HG02852 (cell line): ENCODE results near the gene KLC3.

Experiments
- ATAC-seq: cut with Tn5 transposase; IDR thresholded peaks from one replicate; pipeline ENCODE4 v1.9.1; 2021; ENCODE audit warnings: mild to moderate bottlenecking, moderate library complexity; ENCODE audit not compliant: unreplicated experiment

KLC3 gene

DNA sequence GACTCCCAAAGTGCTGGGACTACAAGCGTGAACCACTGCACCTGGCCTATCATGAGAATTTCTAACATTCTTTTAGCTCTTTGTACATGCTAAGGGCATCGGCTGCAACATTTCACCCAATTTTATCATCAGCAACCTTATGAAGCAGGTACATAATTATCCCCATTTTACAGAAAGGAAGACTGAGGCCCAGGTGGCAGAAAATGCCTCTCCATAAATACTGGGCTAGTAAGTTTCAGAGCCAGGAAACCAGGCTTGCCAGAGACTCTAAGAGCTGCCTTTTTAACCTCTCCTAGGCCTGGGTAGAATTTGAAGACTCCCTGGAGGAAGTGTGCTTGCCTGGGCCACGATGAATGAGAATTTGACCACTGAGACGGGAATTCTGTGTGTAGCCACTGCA is 27.6 kb downstream of the KLC3 start:
- ATAC-seq = no peak

DNA sequence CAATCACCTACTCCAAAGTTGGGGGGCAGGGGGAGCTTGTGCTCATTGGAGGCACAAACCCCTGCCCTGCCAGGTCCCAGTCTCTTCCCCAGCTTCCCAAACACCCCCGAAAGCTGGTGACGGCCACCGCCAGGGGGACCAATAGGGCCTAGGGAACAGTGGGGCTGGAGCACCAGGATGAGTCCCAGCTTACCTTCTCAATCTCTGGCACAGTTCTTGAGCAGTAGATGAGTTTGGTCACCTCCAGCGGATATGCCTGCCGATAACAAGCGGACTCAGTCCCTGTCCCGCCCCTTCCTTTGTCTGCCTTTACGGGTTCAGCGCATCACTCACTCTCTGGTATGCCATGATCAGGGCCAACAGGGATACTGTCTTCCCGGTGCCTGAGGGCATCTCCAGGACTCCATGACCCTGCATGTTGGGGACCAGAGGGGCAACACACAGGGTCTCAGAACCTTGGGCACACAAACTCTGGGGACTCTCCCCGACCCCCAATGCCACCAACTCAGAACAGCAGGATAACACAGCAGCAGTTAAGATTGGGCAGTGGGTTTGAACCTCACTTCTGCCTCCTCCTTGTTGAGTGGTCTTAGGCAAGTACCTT is 28.3 kb downstream of the KLC3 start:
- ATAC-seq = no peak

DNA sequence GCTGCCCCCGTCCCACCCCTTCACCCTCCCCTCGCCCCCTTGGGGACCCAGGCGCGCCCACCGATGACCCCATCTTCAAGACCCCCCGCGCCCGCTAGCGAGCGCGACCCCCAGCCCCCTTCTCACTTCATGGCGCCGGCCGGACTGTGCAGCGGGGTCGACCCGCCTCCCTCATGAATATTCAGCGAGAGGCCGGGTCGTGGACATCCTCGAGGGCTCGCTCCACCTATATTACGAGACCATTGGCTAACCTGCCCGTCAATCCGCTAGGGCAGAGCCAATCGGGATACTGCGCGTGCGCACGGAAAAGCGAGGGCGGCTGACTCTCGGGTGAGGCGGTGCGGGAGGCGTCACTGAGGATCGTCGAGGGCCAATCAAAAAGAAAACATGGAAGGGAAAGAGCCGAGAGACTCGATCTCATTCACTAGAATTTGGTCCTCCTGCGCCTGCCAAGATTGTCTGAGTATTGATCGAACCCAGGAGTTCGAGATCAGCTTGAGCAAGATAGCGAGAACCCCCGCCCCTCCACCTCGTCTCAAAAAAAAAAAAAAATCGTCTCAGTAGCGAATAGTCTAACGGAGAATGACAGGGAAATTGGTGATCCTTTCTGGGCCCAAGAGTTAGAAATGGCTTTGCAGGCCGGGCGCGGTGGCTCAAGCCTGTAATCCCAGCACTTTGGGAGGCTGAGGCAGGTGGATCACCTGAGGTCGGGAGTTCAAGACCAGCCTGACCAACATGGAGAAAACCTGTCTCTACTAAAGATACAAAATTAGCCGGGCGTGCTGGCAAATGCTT is 30.1 kb downstream of the KLC3 start, which contains the start of gene ERCC2:
Gene ERCC2 (minus strand): TSS at position 164 of the 795 bp plus-strand sequence. CDS start 33 bp downstream, at position 131.
- peak; percentile 96 for ATAC-seq

DNA sequence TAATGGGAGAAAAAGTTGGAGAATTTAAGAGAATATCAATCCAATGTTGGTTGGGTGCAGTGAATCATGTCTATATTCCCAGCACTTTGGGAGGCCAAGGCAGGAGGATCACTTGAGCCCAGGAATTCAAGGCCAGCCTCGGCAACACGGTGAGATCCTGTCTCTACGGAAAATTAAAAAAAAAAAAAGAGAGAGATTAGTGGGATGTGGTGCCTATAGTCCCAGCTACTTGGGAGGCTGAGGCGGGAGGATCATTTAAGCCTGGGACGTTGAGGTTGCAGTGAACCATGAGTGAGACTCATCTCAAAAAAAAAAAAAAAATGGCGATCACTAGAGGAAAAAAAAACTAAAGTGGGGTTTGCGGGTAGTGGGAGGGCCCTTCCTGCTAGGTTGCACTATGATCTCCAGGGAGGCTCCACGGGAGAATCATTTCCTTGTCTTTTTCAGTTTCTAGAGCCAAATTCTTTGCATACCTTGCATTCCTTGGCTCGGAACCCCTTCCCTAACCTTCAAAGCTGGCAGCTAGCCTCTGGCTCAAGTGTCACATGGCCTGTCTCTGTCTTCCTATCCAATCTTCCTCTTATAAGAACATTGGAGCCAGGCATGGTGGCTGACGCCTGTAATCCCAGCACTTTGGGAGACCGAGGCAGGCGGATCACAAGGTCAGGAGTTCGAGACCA is 35.6 kb downstream of the KLC3 start:
- ATAC-seq = no peak

DNA sequence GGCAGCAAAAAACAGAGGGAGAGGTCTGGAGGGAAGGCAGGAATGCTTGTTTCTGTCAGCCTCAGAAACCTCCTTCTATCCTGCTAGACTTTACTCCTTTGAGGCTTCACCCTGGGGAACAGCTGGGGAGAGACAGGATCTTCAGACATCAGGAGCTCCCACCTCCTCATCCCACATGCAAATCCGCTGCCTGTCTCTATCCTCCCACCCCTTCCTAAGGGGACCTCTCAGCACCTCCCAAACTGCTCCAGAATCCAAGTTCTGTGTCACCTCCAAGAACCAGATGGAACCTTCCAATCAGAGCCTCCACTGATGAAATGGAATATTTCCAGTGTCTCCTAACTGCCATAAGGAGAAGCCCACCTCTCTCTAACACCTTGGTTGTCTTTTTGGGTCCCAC is 39.6 kb downstream of the KLC3 start:
- ATAC-seq = no peak

DNA sequence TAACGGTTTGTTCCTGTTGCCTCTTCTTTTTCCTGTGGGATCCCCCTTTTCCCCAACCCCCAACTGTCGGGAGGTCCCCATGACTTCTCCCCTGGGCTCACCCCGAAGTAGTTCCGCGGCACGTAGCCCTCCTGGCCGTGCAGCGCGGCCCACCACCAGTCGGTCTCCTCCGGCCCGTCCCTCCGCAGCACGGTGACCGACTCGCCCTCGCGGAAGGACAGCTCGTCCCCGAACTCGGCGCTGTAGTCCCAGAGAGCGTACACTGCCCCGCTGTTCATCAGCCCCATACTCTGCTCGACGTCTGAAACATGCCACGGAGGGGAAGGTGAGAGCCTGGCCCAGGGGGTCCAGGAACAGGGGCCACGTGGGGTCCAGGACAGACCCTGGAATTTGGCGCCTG is 41.9 kb downstream of the KLC3 start:
- no peak for ATAC-seq

DNA sequence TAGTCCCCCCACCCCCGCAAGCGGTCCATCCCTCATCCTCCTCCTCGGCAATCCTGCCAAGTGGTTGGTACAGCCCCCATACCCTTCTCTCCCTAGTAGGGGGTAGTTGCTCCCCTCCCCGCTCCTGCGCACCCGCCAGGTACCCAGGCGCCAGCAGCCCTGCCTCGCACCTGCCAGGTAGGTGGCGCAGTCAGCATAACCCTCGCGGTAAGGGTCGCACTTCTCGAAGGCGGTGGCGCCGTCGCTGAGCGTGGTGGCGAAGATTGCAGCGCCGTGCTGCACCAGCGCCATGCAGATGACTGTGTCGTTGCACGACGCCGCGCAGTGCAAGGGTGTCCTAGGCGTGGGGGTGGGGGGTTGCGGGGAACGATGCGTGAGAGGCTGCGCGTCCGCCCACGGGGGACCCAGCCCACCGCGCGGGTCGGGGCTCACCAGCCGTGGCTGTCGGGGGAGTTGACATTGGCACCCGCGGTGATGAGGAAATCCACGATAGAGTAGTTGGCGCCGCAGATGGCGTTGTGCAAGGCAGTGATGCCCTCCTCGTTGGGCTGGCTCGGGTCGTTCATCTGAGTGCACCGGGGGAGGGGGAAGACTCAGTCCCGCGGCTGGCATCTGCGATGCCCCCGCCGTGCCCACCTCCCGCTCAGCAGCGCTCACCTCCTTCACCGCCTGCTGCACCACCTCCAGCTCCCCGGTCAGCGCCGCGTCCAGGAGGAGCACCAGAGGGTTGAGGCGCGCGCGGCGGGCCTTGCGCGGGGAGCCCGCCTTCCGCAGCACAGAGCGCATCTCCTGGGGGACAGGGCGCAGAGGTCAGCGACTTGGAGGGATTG is 45.1 kb downstream of the KLC3 start:
- no peak for ATAC-seq

DNA sequence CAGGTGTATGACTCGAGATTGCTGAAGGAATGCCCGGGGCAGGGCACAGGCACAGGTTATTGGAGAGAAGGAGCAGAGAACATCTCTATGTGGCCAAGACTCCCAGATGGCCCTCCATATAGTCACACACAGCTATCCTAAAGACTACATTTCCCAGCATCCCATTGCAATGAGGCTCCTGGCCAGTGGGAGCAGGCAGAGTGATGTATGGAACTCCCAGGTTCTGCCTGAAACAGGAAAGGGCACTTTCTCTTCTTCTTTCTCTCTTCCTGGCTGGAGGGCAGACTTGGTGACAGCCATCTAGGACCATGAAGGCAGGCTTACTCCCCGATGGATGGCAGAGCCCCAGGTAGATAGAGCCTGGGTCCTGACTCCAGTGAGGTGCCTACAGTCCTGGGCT is 50.8 kb downstream of the KLC3 start:
- no peak for ATAC-seq

DNA sequence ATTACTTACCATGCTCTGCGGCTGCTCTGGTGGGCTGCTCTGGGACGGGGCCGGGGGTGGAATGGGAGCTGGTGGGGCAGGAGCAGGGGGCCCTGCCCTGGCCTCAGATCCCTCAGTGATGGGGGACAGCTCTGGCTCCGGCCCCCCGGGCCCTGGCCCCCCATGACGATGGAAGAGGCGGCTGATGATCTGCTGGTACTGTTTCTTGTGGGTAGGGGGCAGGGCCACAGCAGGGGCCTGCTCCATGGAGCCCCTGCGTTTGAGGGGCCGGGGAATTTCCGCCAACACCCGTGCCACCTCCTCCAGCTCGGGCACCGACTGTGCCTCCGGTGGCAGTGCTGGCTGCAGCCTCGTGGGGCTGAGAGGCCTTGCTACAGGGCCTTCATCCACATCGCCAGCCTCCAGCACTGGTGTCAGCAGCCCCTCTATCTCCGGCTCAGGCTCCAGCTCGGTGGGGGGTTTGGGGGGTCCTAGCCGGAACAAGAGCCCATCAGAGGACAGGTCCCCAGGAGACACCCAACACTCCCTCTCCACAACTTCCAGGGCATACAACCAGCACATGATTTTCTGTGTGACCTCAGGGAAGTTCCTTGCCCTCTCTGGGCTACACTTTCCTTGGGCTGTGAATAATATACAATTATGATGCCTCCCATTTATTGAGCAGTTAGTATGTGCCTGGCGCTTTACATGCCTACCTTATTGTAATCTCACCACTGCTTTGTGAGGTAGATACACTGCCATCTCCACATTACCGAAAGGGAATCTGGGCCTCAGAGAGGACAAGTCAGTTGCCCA is 51.5 kb downstream of the KLC3 start:
- no peak for ATAC-seq

DNA sequence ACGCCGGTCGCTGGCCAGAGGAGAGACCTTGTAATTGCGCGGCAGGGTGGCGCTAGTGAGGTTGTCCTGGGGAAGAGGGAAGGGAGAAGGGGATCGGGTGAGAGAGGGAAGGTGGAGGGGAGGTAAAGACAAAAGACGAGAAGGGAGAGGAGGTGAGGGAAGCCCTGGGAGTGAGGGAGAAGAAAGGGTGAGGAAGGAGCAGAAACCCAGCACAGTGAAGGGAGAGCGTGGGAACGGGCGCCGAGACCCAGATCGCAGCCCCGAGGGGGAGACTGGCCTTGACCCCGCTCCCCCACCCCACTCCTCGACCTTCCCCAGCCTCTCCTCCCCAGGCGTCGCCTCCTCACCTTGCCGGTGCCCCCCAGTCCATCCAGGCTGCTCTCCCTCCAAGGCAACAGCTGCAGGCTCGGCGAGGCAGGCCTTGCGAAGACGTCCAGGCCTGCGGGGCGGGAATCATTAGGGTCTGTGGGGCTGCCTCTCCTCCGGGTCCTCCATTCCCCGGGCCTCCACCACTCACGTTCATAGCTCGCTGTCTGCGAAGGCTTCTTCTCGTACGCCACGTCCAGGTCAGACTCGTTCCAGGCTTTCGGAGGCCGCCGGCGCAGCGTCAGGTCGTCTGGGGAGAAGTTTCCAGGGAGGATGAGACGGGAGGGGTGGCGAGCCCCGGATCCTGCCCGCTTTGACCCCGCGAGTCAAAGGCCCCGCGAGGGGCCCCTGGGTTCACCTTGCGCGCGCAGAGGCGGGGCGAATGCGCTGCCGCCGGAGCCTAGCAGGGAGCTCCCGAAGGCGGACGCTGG is 55.5 kb downstream of the KLC3 start:
- no peak for ATAC-seq

DNA sequence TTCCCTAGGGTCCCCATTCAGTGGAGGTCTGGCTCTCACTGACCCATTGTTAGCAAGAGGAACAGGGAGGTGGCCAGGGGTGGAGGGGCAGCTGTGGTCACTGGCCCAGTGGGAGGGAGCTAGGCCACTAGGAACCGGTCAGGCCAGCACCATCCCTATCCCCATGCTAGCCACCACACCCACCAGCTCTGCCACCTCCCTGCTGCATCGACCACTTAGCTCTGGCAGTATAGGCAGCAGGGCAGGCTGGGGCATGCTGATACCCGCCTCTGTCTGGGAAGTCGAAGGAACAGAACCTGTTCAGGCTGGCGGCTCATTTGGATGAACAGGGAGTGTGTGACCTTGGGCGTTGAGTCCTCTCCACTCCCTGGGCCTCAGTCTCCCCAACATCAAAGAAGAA is 59.6 kb downstream of the KLC3 start:
- ATAC-seq = no peak
